HuH-7.5 (cell line): ENCODE measurements around the gene SBF1.

Source experiments
- DNase-seq: peaks from one replicate; pipeline ENCODE4 v3.0.0; 2011; ENCODE audit warnings: low spot score

Gene SBF1

GRCh38 chr22:50396751-50397370, 78.0 kb downstream of the SBF1 start:
- peak; percentile 80 for DNase-seq
